ENCODE data around the gene MIGA1.
"Not testable (repeated sequence)": the region's sequence is repeated elsewhere in the genome, so short reads cannot be mapped to it uniquely, and the experiment has no call there.

MIGA1 gene

GRCh38 chr1:77906624-77907023 lies 127.2 kb downstream of the MIGA1 start:
- no peak overlapping the region for H3K4me3 ChIP-seq (ENCODE audit: low read depth, low read length)
- DNase-seq (ENCODE audit: low read depth): no peak
- TF ChIP-seq, protein P1, sequence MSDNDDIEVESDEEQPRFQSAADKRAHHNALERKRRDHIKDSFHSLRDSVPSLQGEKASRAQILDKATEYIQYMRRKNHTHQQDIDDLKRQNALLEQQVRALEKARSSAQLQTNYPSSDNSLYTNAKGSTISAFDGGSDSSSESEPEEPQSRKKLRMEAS (IDR thresholded peaks at IDR 0.05; ENCODE audit: low read depth, low read length): no peak
- TF ChIP-seq, protein P2, sequence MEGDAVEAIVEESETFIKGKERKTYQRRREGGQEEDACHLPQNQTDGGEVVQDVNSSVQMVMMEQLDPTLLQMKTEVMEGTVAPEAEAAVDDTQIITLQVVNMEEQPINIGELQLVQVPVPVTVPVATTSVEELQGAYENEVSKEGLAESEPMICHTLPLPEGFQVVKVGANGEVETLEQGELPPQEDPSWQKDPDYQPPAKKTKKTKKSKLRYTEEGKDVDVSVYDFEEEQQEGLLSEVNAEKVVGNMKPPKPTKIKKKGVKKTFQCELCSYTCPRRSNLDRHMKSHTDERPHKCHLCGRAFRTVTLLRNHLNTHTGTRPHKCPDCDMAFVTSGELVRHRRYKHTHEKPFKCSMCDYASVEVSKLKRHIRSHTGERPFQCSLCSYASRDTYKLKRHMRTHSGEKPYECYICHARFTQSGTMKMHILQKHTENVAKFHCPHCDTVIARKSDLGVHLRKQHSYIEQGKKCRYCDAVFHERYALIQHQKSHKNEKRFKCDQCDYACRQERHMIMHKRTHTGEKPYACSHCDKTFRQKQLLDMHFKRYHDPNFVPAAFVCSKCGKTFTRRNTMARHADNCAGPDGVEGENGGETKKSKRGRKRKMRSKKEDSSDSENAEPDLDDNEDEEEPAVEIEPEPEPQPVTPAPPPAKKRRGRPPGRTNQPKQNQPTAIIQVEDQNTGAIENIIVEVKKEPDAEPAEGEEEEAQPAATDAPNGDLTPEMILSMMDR (IDR thresholded peaks at IDR 0.05; ENCODE audit: low read depth, low read length): no peak
- TF ChIP-seq POLR2A (IDR thresholded peaks at IDR 0.05; ENCODE audit: extremely low read depth, insufficient read length) (no peak), MYC (IDR thresholded peaks at IDR 0.05; ENCODE audit: low read depth, low read length) (no peak)

GRCh38 chr1:77910116-77910515 lies 130.7 kb downstream of the MIGA1 start:
- DNase-seq (ENCODE audit: low read depth): no peak
- TF ChIP-seq, protein P1 (IDR thresholded peaks at IDR 0.05; ENCODE audit: low read depth, low read length): no peak
- TF ChIP-seq, protein P2 (IDR thresholded peaks at IDR 0.05; ENCODE audit: low read depth, low read length): no peak
- no peak for TF ChIP-seq POLR2A (IDR thresholded peaks at IDR 0.05; ENCODE audit: extremely low read depth, insufficient read length)
- TF ChIP-seq MYC (IDR thresholded peaks at IDR 0.05; ENCODE audit: low read depth, low read length): no peak
- H3K4me3 ChIP-seq (ENCODE audit: low read depth, low read length): no peak overlapping the region

- not testable (repeated sequence) for H3K4me3 ChIP-seq (ENCODE audit: low read depth, low read length); DNase-seq (ENCODE audit: low read depth)
Observed at GRCh38 chr1:77918918-77919317, 139.5 kb downstream of the MIGA1 start.

DNA sequence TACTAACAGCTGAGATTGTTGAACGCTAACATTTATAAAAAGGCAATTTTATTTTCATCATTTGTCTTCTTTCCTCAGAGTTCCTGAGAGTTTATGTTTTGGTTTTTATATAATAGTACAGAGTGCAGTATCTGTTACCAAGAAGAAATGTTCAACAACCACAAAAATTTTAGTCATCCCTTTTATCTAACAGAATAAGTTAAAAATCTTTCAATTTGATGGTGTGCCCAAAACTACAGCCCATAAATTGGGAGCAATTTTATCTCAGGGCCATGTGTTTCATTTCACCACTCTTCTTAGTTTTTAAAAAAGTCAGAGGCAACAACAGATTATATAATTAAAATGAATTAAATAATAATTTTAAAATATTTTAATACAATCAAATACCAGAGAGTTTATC lies 146.1 kb downstream of the MIGA1 start:
- no peak for TF ChIP-seq MYC (IDR thresholded peaks at IDR 0.05; ENCODE audit: low read depth, low read length)
- TF ChIP-seq, protein P1 (IDR thresholded peaks at IDR 0.05; ENCODE audit: low read depth, low read length): no peak
- TF ChIP-seq, protein P2 (IDR thresholded peaks at IDR 0.05; ENCODE audit: low read depth, low read length): no peak
- no peak for TF ChIP-seq POLR2A (IDR thresholded peaks at IDR 0.05; ENCODE audit: extremely low read depth, insufficient read length)
- DNase-seq (ENCODE audit: low read depth): no peak
- H3K4me3 ChIP-seq (ENCODE audit: low read depth, low read length): no peak overlapping the region

GRCh38 chr1:77925956-77926355 lies 146.5 kb downstream of the MIGA1 start:
- DNase-seq (ENCODE audit: low read depth): no peak
- TF ChIP-seq, protein P1 (IDR thresholded peaks at IDR 0.05; ENCODE audit: low read depth, low read length): no peak
- TF ChIP-seq MYC (IDR thresholded peaks at IDR 0.05; ENCODE audit: low read depth, low read length) (no peak), POLR2A (IDR thresholded peaks at IDR 0.05; ENCODE audit: extremely low read depth, insufficient read length) (no peak)
- TF ChIP-seq, protein P2 (IDR thresholded peaks at IDR 0.05; ENCODE audit: low read depth, low read length): no peak
- H3K4me3 ChIP-seq (ENCODE audit: low read depth, low read length): no peak overlapping the region

GRCh38 chr1:77926561-77927357 lies 147.3 kb downstream of the MIGA1 start:
- H3K4me3 ChIP-seq (ENCODE audit: low read depth, low read length): peak overlapping the region; percentile 52
- TF ChIP-seq, protein P2 (IDR thresholded peaks at IDR 0.05; ENCODE audit: low read depth, low read length): no peak
- TF ChIP-seq, protein P1 (IDR thresholded peaks at IDR 0.05; ENCODE audit: low read depth, low read length): no peak
- no peak for TF ChIP-seq MYC (IDR thresholded peaks at IDR 0.05; ENCODE audit: low read depth, low read length)
- no peak for TF ChIP-seq POLR2A (IDR thresholded peaks at IDR 0.05; ENCODE audit: extremely low read depth, insufficient read length)
- DNase-seq (ENCODE audit: low read depth): peak; percentile 26
